H1 (cell line): Measurements from ENCODE around the gene CYP1A2. TPM values are rescaled to one million over a fixed set of nuclear protein-coding genes. Genes with fewer than 3 reads are reported as not detected.

Experiments
- CTCF ChIA-PET: fragments of 300-600 bp; sonication (Branson Sonifier 250); formaldehyde crosslinking; loops from one replicate; lab custom pipeline; 2021; ENCODE audit not compliant: partially characterized antibody; lab: Charles Lee
- POLR2A ChIA-PET: fragments of 300-600 bp; sonication (Branson Sonifier 250); formaldehyde crosslinking; loops from one replicate; lab custom pipeline; 2021; ENCODE audit warnings: inconsistent platforms; ENCODE audit not compliant: partially characterized antibody; lab: Charles Lee
- DNase-seq, 2 experiments: peaks; one replicate each; pipeline versions ENCODE4 v3.0.0 to v3.0.0-alpha.2; 2010 to 2022; ENCODE audit warnings: low spot score in 2 of 2, low read depth in 1 of 2, mixed read lengths in 1 of 2
- FAIRE-seq: peaks from 2 replicates; lab custom pipeline; 2011; peaks lifted over from hg19 to GRCh38; lab: Jason Lieb, UNC
- H2AFZ ChIP-seq: 2 replicates; pipeline ENCODE4 v1.8.1; 2012; ENCODE audit warnings: low read length, inconsistent platforms
- H2AK5ac ChIP-seq: 2 replicates; pipeline ENCODE4 v1.6.1; 2013; ENCODE audit warnings: low read depth, low read length
- H2BK120ac ChIP-seq: replicated peaks from 2 replicates; pipeline ENCODE3; 2013; ENCODE audit warnings: low read depth, low read length, inconsistent platforms
- H2BK12ac ChIP-seq: 2 replicates; pipeline ENCODE4 v1.6.1; 2013; ENCODE audit warnings: low read depth, low read length
- H2BK15ac ChIP-seq: 2 replicates; pipeline ENCODE4 v1.6.1; 2013; ENCODE audit warnings: low read length
- H2BK20ac ChIP-seq: 2 replicates; pipeline ENCODE4 v1.6.1; 2013; ENCODE audit warnings: low read length
- H2BK5ac ChIP-seq: 2 replicates; pipeline ENCODE4 v1.6.1; 2013; ENCODE audit warnings: low read depth, low read length
- H3K14ac ChIP-seq: 2 replicates; pipeline ENCODE4 v1.6.1; 2013; ENCODE audit warnings: inconsistent platforms; ENCODE audit not compliant: insufficient read length
- H3K18ac ChIP-seq: 2 replicates; pipeline ENCODE4 v1.6.1; 2013; ENCODE audit warnings: low read length; ENCODE audit errors: extremely low read depth
- H3K23ac ChIP-seq: 2 replicates; pipeline ENCODE4 v1.6.1; 2013; ENCODE audit warnings: inconsistent platforms; ENCODE audit not compliant: insufficient read length
- H3K23me2 ChIP-seq: 2 replicates; pipeline ENCODE4 v1.6.1; 2013; ENCODE audit warnings: low read depth, low read length
- H3K27ac ChIP-seq: 2 replicates; pipeline ENCODE4 v1.6.1; 2011; ENCODE audit warnings: low read depth, low read length, inconsistent platforms
- H3K27me3 ChIP-seq, 4 experiments: replicated peaks in 1 of 4; 1 replicate in 1 of 4; 2 replicates in 3 of 4; pipeline versions ENCODE4 v1.6.1 to v1.8.1; 2011 to 2013; ENCODE audit warnings: low read length in 3 of 4, mild to moderate bottlenecking in 3 of 4, inconsistent platforms in 2 of 4, mixed read lengths in 2 of 4, moderate library complexity in 1 of 4; ENCODE audit not compliant: control insufficient read depth in 3 of 4, insufficient read depth in 3 of 4; ENCODE audit errors: extremely low read depth in 1 of 4
- H3K36me3 ChIP-seq, 4 experiments: 2 replicates each; pipeline versions ENCODE4 v1.6.1 to v1.8.1; 2011 to 2013; ENCODE audit warnings: mild to moderate bottlenecking in 4 of 4, low read length in 3 of 4, moderate library complexity in 2 of 4, control low read depth in 1 of 4, inconsistent platforms in 1 of 4; ENCODE audit not compliant: insufficient read depth in 4 of 4, control insufficient read depth in 2 of 4
- H3K4ac ChIP-seq: replicated peaks from 2 replicates; pipeline ENCODE3; 2013; ENCODE audit warnings: low read length, low read depth, mixed read lengths, inconsistent platforms; ENCODE audit not compliant: insufficient read length
- H3K4me1 ChIP-seq, 4 experiments: replicated peaks in 1 of 4; 1 replicate in 1 of 4; 2 replicates in 3 of 4; pipeline versions ENCODE4 v1.6.1 to v1.8.1; 2011 to 2013; ENCODE audit warnings: low read length in 3 of 4, inconsistent platforms in 2 of 4, mixed read lengths in 1 of 4; ENCODE audit not compliant: insufficient read depth in 4 of 4, control insufficient read depth in 3 of 4
- H3K4me2 ChIP-seq, 2 experiments: 2 replicates each; pipeline versions ENCODE4 v1.6.1 to v1.8.1; 2011 to 2013; ENCODE audit warnings: low read depth in 2 of 2, low read length in 2 of 2, control low read depth in 1 of 2, inconsistent platforms in 1 of 2, mild to moderate bottlenecking in 1 of 2; ENCODE audit not compliant: insufficient read depth in 1 of 2
- H3K4me3 ChIP-seq, 4 experiments: fragments of 200-600, 300-600 bp in 1 of 4; sonication (generic), shearing (Covaris generic), sonication (Bioruptor Twin) in 1 of 4; 2 replicates each; pipeline versions ENCODE4 v1.5.1 to v1.8.1; 2011 to 2016; ENCODE audit warnings: low read length in 4 of 4, low read depth in 3 of 4, control low read depth in 2 of 4, inconsistent platforms in 2 of 4, mild to moderate bottlenecking in 2 of 4, mixed read lengths in 1 of 4, moderate library complexity in 1 of 4; ENCODE audit not compliant: insufficient read depth in 2 of 4; ENCODE audit errors: extremely low read depth in 1 of 4
- H3K56ac ChIP-seq: replicated peaks from 2 replicates; pipeline ENCODE3; 2013; ENCODE audit warnings: low read depth, mild to moderate bottlenecking, mixed read lengths, low read length, inconsistent platforms; ENCODE audit not compliant: insufficient read length
- H3K79me1 ChIP-seq: 2 replicates; pipeline ENCODE4 v1.6.1; 2013; ENCODE audit warnings: low read depth, low read length, control low read depth
- H3K79me2 ChIP-seq, 2 experiments: 2 replicates each; pipeline versions ENCODE4 v1.6.1 to v1.8.1; 2012 to 2013; ENCODE audit warnings: low read length in 2 of 2, mild to moderate bottlenecking in 2 of 2, inconsistent platforms in 1 of 2; ENCODE audit not compliant: insufficient read depth in 2 of 2, control insufficient read depth in 1 of 2
- H3K9ac ChIP-seq, 4 experiments: replicated peaks in 1 of 4; 1 replicate in 1 of 4; 2 replicates in 3 of 4; pipeline versions ENCODE4 v1.6.1 to v1.8.1; 2011 to 2013; ENCODE audit warnings: low read depth in 3 of 4, low read length in 3 of 4, control low read depth in 2 of 4, mild to moderate bottlenecking in 2 of 4, moderate library complexity in 2 of 4, inconsistent platforms in 1 of 4; ENCODE audit errors: extremely low read depth in 1 of 4
- H3K9me3 ChIP-seq, 2 experiments: 2 replicates each; pipeline versions ENCODE4 v1.6.1 to v1.8.1; 2012 to 2013; ENCODE audit warnings: mild to moderate bottlenecking in 2 of 2, moderate library complexity in 2 of 2, control low read depth in 1 of 2, inconsistent platforms in 1 of 2, low read depth in 1 of 2, low read length in 1 of 2, mixed read lengths in 1 of 2; ENCODE audit not compliant: insufficient read depth in 2 of 2
- H4K20me1 ChIP-seq, 2 experiments: replicated peaks in 1 of 2; 2 replicates each; pipeline versions ENCODE3 to v1.8.1; 2011 to 2013; ENCODE audit warnings: inconsistent platforms in 2 of 2, low read length in 2 of 2, mild to moderate bottlenecking in 1 of 2; ENCODE audit not compliant: insufficient read depth in 2 of 2, control insufficient read depth in 1 of 2
- H4K5ac ChIP-seq: 2 replicates; pipeline ENCODE4 v1.6.1; 2013; ENCODE audit warnings: low read length, low read depth, mixed read lengths, inconsistent platforms; ENCODE audit not compliant: insufficient read length
- H4K8ac ChIP-seq: 2 replicates; pipeline ENCODE4 v1.8.0; 2013; ENCODE audit warnings: mild to moderate bottlenecking, moderate library complexity, low read length, inconsistent platforms; ENCODE audit not compliant: insufficient read depth; ENCODE audit errors: extremely low read depth
- H4K91ac ChIP-seq: replicated peaks from 2 replicates; pipeline ENCODE3; 2013; ENCODE audit warnings: low read length, mixed read lengths, inconsistent platforms; ENCODE audit not compliant: insufficient read length
- CHD2 ChIP-seq: IDR thresholded peaks from 2 replicates; pipeline ENCODE4 v1.6.1; 2012; ENCODE audit warnings: low read length, improper control_type of control experiment
- JUND ChIP-seq: IDR thresholded peaks from 2 replicates; pipeline ENCODE4 v1.6.1; 2011; ENCODE audit warnings: mild to moderate bottlenecking, improper control_type of control experiment, low read length
- POLR2A ChIP-seq, 2 experiments: IDR thresholded peaks; 1 replicate in 1 of 2; 2 replicates in 1 of 2; pipeline ENCODE4 v1.6.1; 2011; ENCODE audit warnings: low read depth in 2 of 2, low read length in 2 of 2, mild to moderate bottlenecking in 2 of 2; ENCODE audit errors: control extremely low read depth in 1 of 2
- USF2 ChIP-seq: IDR thresholded peaks from 2 replicates; pipeline ENCODE4 v1.6.1; 2011; ENCODE audit warnings: low read length, improper control_type of control experiment
- WGBS, 2 experiments: shearing (Covaris generic) in 1 of 2; methylation state at CpG; one replicate each; pipeline versions ENCODE4 v1.1.6 to v1.1.7; 2013 to 2015; ENCODE audit warnings: low lambda C conversion rate in 2 of 2, mixed read lengths in 2 of 2, inconsistent platforms in 1 of 2, low coverage in 1 of 2, missing lambda C conversion rate in 1 of 2; ENCODE audit not compliant: insufficient replicate concordance in 2 of 2, insufficient coverage in 1 of 2, insufficient read length in 1 of 2; ENCODE audit errors: extremely low coverage in 1 of 2, missing lambda C conversion rate in 1 of 2; 5-methylcytosine and 5-hydroxymethylcytosine counted together
- polyA plus RNA-seq, 7 experiments: library from polyadenylated mRNA; depleted of rRNA in 3 of 7; stranded (reverse) in 5 of 7; unstranded in 2 of 7; fragments of >200 nt in 5 of 7; fragments of 200-250 nt in 2 of 7; gene quantifications; 1 replicate in 5 of 7; 2 replicates in 1 of 7; 4 replicates in 1 of 7; pipeline versions ENCODE4 v1.2.1 to v1.2.3, GENCODE V29; 2011 to 2013; ENCODE audit warnings: missing spikeins in 2 of 7, mixed read lengths in 2 of 7
- total RNA-seq: library from RNA; stranded (reverse); fragmentation: NEBNext Ultra II Directional; extraction: Animal tissue kit (Norgen Biotek cat#: 25700); gene quantifications from 2 replicates; pipeline ENCODE4 v1.2.1, GENCODE V29; 2021

Gene CYP1A2
- total and polyA plus RNA-seq, 2 of the 8 experiments (the other 6 are each of a cell fraction or from before 2014, with no cell fraction given), result not detected

DNA sequence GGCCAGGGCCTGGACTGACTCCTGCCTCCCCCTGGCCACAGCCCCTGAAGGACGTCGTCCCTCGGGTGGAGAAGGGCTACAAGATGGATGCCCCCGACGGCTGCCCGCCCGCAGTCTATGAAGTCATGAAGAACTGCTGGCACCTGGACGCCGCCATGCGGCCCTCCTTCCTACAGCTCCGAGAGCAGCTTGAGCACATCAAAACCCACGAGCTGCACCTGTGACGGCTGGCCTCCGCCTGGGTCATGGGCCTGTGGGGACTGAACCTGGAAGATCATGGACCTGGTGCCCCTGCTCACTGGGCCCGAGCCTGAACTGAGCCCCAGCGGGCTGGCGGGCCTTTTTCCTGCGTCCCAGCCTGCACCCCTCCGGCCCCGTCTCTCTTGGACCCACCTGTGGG lies 53.6 kb downstream of the CYP1A2 start:
- peaks cover 0 to 5% (median 2%) of the 10 kb centered on the region in 4 experiments; a peak in 3 of 7 replicates for H3K4me1 ChIP-seq
- no peaks in the 10 kb centered on the region for H3K27me3 ChIP-seq
- H3K56ac ChIP-seq, result no peak overlapping the region
- peaks cover 0 to 14% (median 0%) of the 10 kb centered on the region in 4 experiments; a peak in 1 of 8 replicates for H3K36me3 ChIP-seq
- no peak overlapping the region for H3K9ac ChIP-seq
- CTCF ChIA-PET, result interaction anchor here (0.9 to 17.1 kb wide), 4 partner anchors 9 to 148 kb away, joined by 3 to 543 read pairs (median 3); partner anchors contain the start of gene CSK
- no peaks in the 10 kb centered on the region for H3K23me2 ChIP-seq
- no peak overlapping the region for H3K4me3 ChIP-seq
- no peak overlapping the region for H3K18ac ChIP-seq
- no peak overlapping the region for H2BK120ac ChIP-seq
- no peak overlapping the region for H3K4ac ChIP-seq
- no peak overlapping the region for H2AK5ac ChIP-seq
- no peak overlapping the region for H3K27ac ChIP-seq
- H2BK12ac ChIP-seq, result no peak overlapping the region
- peaks cover 2 to 14% of the 10 kb centered on the region in 2 experiments for H4K20me1 ChIP-seq
- WGBS, 2 experiments, result 86% methylated on average over 18 of the region's 20 CpGs; no CpG with 5 or more reads in 1 of the 2 experiments
- DNase-seq, result no peak
- no peak overlapping the region for H4K8ac ChIP-seq
- no peak overlapping the region for H3K4me2 ChIP-seq
- no peak overlapping the region for H4K91ac ChIP-seq
- no peaks in the 10 kb centered on the region for H3K79me1 ChIP-seq
- H2BK5ac ChIP-seq, result no peak overlapping the region
- FAIRE-seq, result no peak
- no peak overlapping the region for H2AFZ ChIP-seq
- TF ChIP-seq POLR2A (IDR thresholded peaks at IDR 0.05; ENCODE audit: control extremely low read depth in 1 of 2, low read depth in 2 of 2, low read length in 2 of 2) (no peak), USF2 (no peak), CHD2 (no peak), JUND (no peak)
- H3K9me3 ChIP-seq, result no peaks in the 10 kb centered on the region
- H4K5ac ChIP-seq, result no peak overlapping the region
- H3K79me2 ChIP-seq, result no peaks in the 10 kb centered on the region
- H2BK20ac ChIP-seq, result no peak overlapping the region
- H3K23ac ChIP-seq, result no peak overlapping the region
- H3K14ac ChIP-seq, result no peak overlapping the region
- no peak overlapping the region for H2BK15ac ChIP-seq
- POLR2A ChIA-PET, result no interaction called here
